Uterus (tissue), 4 donors: Measurements from ENCODE around the gene AP1S3. TPM values are rescaled to one million over a fixed set of nuclear protein-coding genes. Genes with fewer than 3 reads are reported as not detected.

Experiments used
- DNase-seq, 2 donors: peaks; one replicate each; pipeline ENCODE4 v3.0.0-alpha.2; 2019 to 2020
- H3K27ac ChIP-seq, 2 donors: fragments of 200-600 bp; sonication (generic); 1 replicate in 1 of 2; 2 replicates in 1 of 2; pipeline ENCODE4 v1.5.1; 2016 to 2018
- H3K27me3 ChIP-seq, 2 donors: fragments of 200-600 bp; sonication (generic); one replicate each; pipeline ENCODE4 v1.5.1; 2018 to 2019; ENCODE audit warnings: control low read depth in 1 of 2
- H3K36me3 ChIP-seq, 2 donors: fragments of 200-600 bp; sonication (generic); one replicate each; pipeline ENCODE4 v1.5.1; 2019; ENCODE audit warnings: control low read depth in 1 of 2
- H3K4me1 ChIP-seq, 2 donors: fragments of 200-600 bp; sonication (generic); one replicate each; pipeline ENCODE4 v1.5.1; 2018 to 2019; ENCODE audit warnings: control low read depth in 1 of 2
- H3K4me3 ChIP-seq, 2 donors: fragments of 200-600 bp; sonication (generic); 1 replicate in 1 of 2; 2 replicates in 1 of 2; pipeline ENCODE4 v1.5.1; 2018 to 2019; ENCODE audit warnings: mild to moderate bottlenecking in 1 of 2
- H3K9me3 ChIP-seq, 2 donors: fragments of 200-600 bp; sonication (generic); one replicate each; pipeline ENCODE4 v1.5.1; 2019; ENCODE audit warnings: control low read depth in 1 of 2
- CTCF ChIP-seq, 4 experiments: fragments of 200-600 bp in 2 of 4; fragments of 450-650 bp in 2 of 4; sonication (generic) in 2 of 4; IDR thresholded peaks; one replicate each; pipeline ENCODE4 v1.5.1; 2016 to 2019; ENCODE audit warnings: antibody characterized with exemption in 4 of 4, mild to moderate bottlenecking in 2 of 4, moderate library complexity in 1 of 4
- POLR2A ChIP-seq, 2 donors: fragments of 450-650 bp; IDR thresholded peaks; one replicate each; pipeline ENCODE4 v1.6.1; 2016; ENCODE audit warnings: antibody characterized with exemption in 2 of 2, mild to moderate bottlenecking in 1 of 2, moderate library complexity in 1 of 2
- intact Hi-C: fragments of 100-400 bp; cut with DNase I; formaldehyde crosslinking; loops from one replicate; pipeline ENCODE4 v1.15.1; 2023; ENCODE audit warnings: low total_unique reads
- total RNA-seq, 4 donors: library from RNA; depleted of rRNA in 3 of 4; stranded (reverse); fragments of >200 nt in 3 of 4; gene quantifications; one replicate each; pipeline versions ENCODE4 v1.1.0 to v1.2.4, GENCODE V29; 2014 to 2023
- donor health status: DM: yes; HTN: yes; CAD: no.

AP1S3 gene
- total RNA-seq, 4 donors from 2014 or later: 2.0 to 5.6 TPM; not detected in 2

GRCh38 chr2:223787358-223787757, 50.0 kb downstream of the AP1S3 start:
- no peaks in the 10 kb centered on the region for H3K36me3 ChIP-seq
- H3K4me1 ChIP-seq: no peaks in the 10 kb centered on the region
- DNase-seq: no peak
- intact Hi-C loops: no loop called here
- TF ChIP-seq POLR2A (IDR thresholded peaks at IDR 0.05) (no peak), CTCF (IDR thresholded peaks at IDR 0.05) (no peak)
- no peaks in the 10 kb centered on the region for H3K9me3 ChIP-seq
- no peak overlapping the region for H3K27ac ChIP-seq
- no peak overlapping the region for H3K4me3 ChIP-seq
- no peaks in the 10 kb centered on the region for H3K27me3 ChIP-seq

- no peaks in the 10 kb centered on the region for H3K36me3 ChIP-seq
- no peak for TF ChIP-seq POLR2A (IDR thresholded peaks at IDR 0.05)
- no peak for TF ChIP-seq CTCF (IDR thresholded peaks at IDR 0.05)
- H3K4me1 ChIP-seq: no peaks in the 10 kb centered on the region
- H3K27ac ChIP-seq: no peak overlapping the region
- no peaks in the 10 kb centered on the region for H3K9me3 ChIP-seq
- intact Hi-C loops: no loop called here
- DNase-seq: no peak
- no peaks in the 10 kb centered on the region for H3K27me3 ChIP-seq
- H3K4me3 ChIP-seq: no peak overlapping the region
Observed at GRCh38 chr2:223786943-223787342, 50.4 kb downstream of the AP1S3 start.

- no peak for TF ChIP-seq POLR2A (IDR thresholded peaks at IDR 0.05)
- TF ChIP-seq CTCF (IDR thresholded peaks at IDR 0.05): no peak
- DNase-seq: no peak
- H3K27ac ChIP-seq: no peak overlapping the region
- no peaks in the 10 kb centered on the region for H3K36me3 ChIP-seq
- intact Hi-C loops: no loop called here
- H3K9me3 ChIP-seq: no peaks in the 10 kb centered on the region
- H3K4me3 ChIP-seq: no peak overlapping the region
- H3K27me3 ChIP-seq: no peaks in the 10 kb centered on the region
- no peaks in the 10 kb centered on the region for H3K4me1 ChIP-seq
Observed at GRCh38 chr2:223786236-223786635, 51.1 kb downstream of the AP1S3 start.

- intact Hi-C loops: no loop called here
- Histone ChIP-seq H3K36me3 (no peaks in the 10 kb centered on the region), H3K27ac (no peak overlapping the region), H3K9me3 (no peaks in the 10 kb centered on the region), H3K4me1 (no peaks in the 10 kb centered on the region), H3K4me3 (no peak overlapping the region), H3K27me3 (no peaks in the 10 kb centered on the region)
- no peak for DNase-seq
- TF ChIP-seq POLR2A (IDR thresholded peaks at IDR 0.05): no peak
- TF ChIP-seq CTCF (IDR thresholded peaks at IDR 0.05): no peak
Observed at GRCh38 chr2:223784221-223784772, 53.1 kb downstream of the AP1S3 start.

- DNase-seq: no peak
- no peak for TF ChIP-seq POLR2A (IDR thresholded peaks at IDR 0.05)
- no peak for TF ChIP-seq CTCF (IDR thresholded peaks at IDR 0.05)
- intact Hi-C loops: no loop called here
- Histone ChIP-seq H3K9me3 (no peaks in the 10 kb centered on the region), H3K27ac (no peak overlapping the region), H3K36me3 (no peaks in the 10 kb centered on the region), H3K4me1 (no peaks in the 10 kb centered on the region), H3K4me3 (no peak overlapping the region), H3K27me3 (no peaks in the 10 kb centered on the region)
Observed at GRCh38 chr2:223782629-223783028, 54.8 kb downstream of the AP1S3 start.
